Heart left ventricle (tissue), 16 donors: ENCODE results near the gene PRPS2. TPM values are rescaled to one million over a fixed set of nuclear protein-coding genes. Genes with fewer than 3 reads are reported as not detected.

Experiments
- ATAC-seq, 4 donors: fragments of 200-7000 bp; cut with Tn5 transposase; one replicate each; pipeline ENCODE4 v1.9.1; 2020 to 2022; ENCODE audit warnings: moderate library complexity in 4 of 4, mild to moderate bottlenecking in 3 of 4, moderate number of reproducible peaks in 1 of 4
- DNase-seq, 5 donors: peaks; one replicate each; pipeline ENCODE4 v3.0.0-alpha.2; 2020
- H3K27ac ChIP-seq, 12 donors: fragments of 200-600 bp; sonication (generic) in 4 of 12; one replicate each; pipeline versions ENCODE4 v1.5.0 to v1.8.0; 2016 to 2022; ENCODE audit warnings: mild to moderate bottlenecking in 2 of 12
- H3K27me3 ChIP-seq, 9 donors: fragments of 200-600 bp; sonication (generic) in 2 of 9; one replicate each; pipeline versions ENCODE4 v1.5.1 to v1.8.0; 2016 to 2022; ENCODE audit warnings: mild to moderate bottlenecking in 3 of 9
- H3K36me3 ChIP-seq, 9 donors: fragments of 200-600 bp; sonication (generic) in 2 of 9; one replicate each; pipeline versions ENCODE4 v1.5.0 to v1.8.0; 2018 to 2022; ENCODE audit warnings: mild to moderate bottlenecking in 2 of 9
- H3K4me1 ChIP-seq, 12 donors: fragments of 200-600 bp; sonication (generic) in 4 of 12; one replicate each; pipeline versions ENCODE4 v1.5.0 to v1.8.0; 2016 to 2022; ENCODE audit warnings: mild to moderate bottlenecking in 3 of 12
- H3K4me3 ChIP-seq, 12 donors: fragments of 200-600 bp; sonication (generic) in 4 of 12; one replicate each; pipeline versions ENCODE4 v1.5.0 to v1.8.0; 2017 to 2022; ENCODE audit warnings: mild to moderate bottlenecking in 9 of 12, moderate library complexity in 4 of 12
- H3K9me3 ChIP-seq, 12 donors: fragments of 200-600 bp; sonication (generic) in 4 of 12; one replicate each; pipeline versions ENCODE4 v1.5.0 to v1.8.0; 2016 to 2022; ENCODE audit warnings: mild to moderate bottlenecking in 1 of 12
- CTCF ChIP-seq, 12 donors: fragments of 200-600 bp; sonication (generic) in 4 of 12; IDR thresholded peaks; one replicate each; pipeline versions ENCODE4 v1.5.0 to v1.8.0; 2018 to 2022; ENCODE audit warnings: antibody characterized with exemption in 12 of 12, mild to moderate bottlenecking in 5 of 12
- POLR2A ChIP-seq, 2 donors: fragments of 450-650 bp; IDR thresholded peaks; one replicate each; pipeline ENCODE4 v1.6.1; 2017; ENCODE audit warnings: antibody characterized with exemption in 2 of 2, mild to moderate bottlenecking in 2 of 2, moderate library complexity in 2 of 2
- WGBS, 4 donors: extraction: QIAGEN DNeasy Blood & Tissue Kit in 2 of 4; methylation state at CpG; one replicate each; pipeline versions ENCODE4 v1.1.5 to v1.1.7; 2013 to 2018; 5-methylcytosine and 5-hydroxymethylcytosine counted together
- intact Hi-C, 10 donors: fragments of 100-400 bp; cut with DNase I; formaldehyde crosslinking; loops; one replicate each; pipeline versions ENCODE4 v1.11.1 to v1.14.2; 2022
- polyA plus RNA-seq, 2 donors: library from polyadenylated mRNA; stranded (reverse); fragments of 200-250 nt; gene quantifications; one replicate each; pipeline ENCODE4 v1.2.3, GENCODE V29; 2013
- total RNA-seq, 9 donors: library from RNA; depleted of rRNA in 2 of 9; stranded (reverse); fragments of >200 nt in 2 of 9; fragmentation: NEBNext Ultra II Directional in 3 of 9; extraction: Animal tissue kit (Norgen Biotek cat#: 25700) in 3 of 9; gene quantifications; one replicate each; pipeline versions ENCODE4 v1.1.0 to v1.2.4, GENCODE V29; 2016 to 2023
- donor health status: ischemic (EF 13 %, LVEDD 7.1; RV severe dilation, severe dysfunction).
- donor health status: healthy with polysubstance abuse.
- donor health status: DM: no; HTN: yes; CAD: no.
- donor health status: DM: no; HTN: no; CAD: no.
- donor health status: ischemic (EF 25% LVEDD 6.9; RV normal size, moderate dysfunction).
- donor health status: ischemic (EF 25% LVEDD 5.7; RV mildly dilated, moderate dysfunction).
- donor health status: healthy.
- donor health status: DM: yes; HTN: yes; CAD: no.
- donor health status: ischemic (EF 35%, LVEDD 5.7; RV mildly dilated, moderate dysfunction).
- donor health status: nonischemic (EF 11% LVEDD 7.7; RV severe dilation, severe dysfunction).
- donor health status: DM: yes; HTN: yes; CAD: no.
- donor health status: PGD.
- donor health status: ischemic (EF 29% LVEDD 5.4; RV normal size, mild dysfunction).
- donor health status: nonischemic (EF 23%, LVEDD 6.1; RV moderate dilation, normal function).

PRPS2 gene
- total and polyA plus RNA-seq, 11 donors, result 1.7 to 21.9 (median 3.6) TPM

GRCh38 chrX:12825801-12826200 lies 34.6 kb downstream of the PRPS2 start:
- Histone ChIP-seq H3K27me3 (peaks cover 0 to 24% (median 0%) of the 10 kb centered on the region in 9 donors), H3K9me3 (no peaks in the 10 kb centered on the region), H3K4me1 (no peaks in the 10 kb centered on the region), H3K36me3 (peaks cover 0 to 18% (median 0%) of the 10 kb centered on the region in 9 donors), H3K27ac (no peak overlapping the region), H3K4me3 (no peak overlapping the region)
- intact Hi-C loops, result no loop called here
- DNase-seq, result no peak
- no peak for ATAC-seq
- no peak for TF ChIP-seq POLR2A (IDR thresholded peaks at IDR 0.05)
- no peak for TF ChIP-seq CTCF (IDR thresholded peaks at IDR 0.05)
- 71 to 82% (median 78%) methylated on average over 8 of the region's 8 CpGs for WGBS, 4 donors

DNA sequence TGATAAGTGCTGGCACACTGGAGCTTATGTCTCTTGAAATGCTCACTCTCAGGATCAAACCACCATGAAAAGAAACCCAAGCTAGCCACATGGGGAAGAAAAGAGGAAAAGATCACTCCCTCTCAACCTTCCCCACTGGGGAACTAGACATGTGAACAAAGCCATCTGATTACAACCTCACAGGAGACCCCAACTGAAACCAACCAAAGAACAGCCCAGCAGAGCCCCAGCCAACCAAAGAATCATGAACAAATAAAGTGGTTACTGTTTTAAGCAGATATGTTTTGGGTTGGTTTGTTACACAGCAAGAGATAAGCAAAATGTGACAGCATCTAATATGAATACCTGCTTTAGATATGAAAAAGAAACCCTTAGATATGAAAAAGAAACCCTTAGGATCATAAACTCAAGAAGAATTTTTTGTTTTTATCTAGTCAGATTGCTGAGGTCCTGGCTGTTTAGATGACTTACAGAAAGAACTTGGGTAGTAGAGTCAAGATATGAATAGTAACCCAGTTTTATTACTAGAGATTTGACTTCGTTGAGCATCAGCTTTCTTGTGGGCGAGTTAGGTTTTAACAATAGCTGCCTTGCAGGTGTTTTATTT lies 52.0 kb downstream of the PRPS2 start:
- DNase-seq (no peak), ATAC-seq (no peak)
- Histone ChIP-seq H3K27ac (no peak overlapping the region), H3K4me1 (no peaks in the 10 kb centered on the region), H3K9me3 (peaks cover 0 to 4% (median 0%) of the 10 kb centered on the region in 12 donors), H3K4me3 (no peak overlapping the region), H3K27me3 (peaks cover 0 to 28% (median 0%) of the 10 kb centered on the region in 9 donors), H3K36me3 (no peaks in the 10 kb centered on the region)
- WGBS, 4 donors, result 65 to 79% (median 72%) methylated on average over 2 of the region's 2 CpGs
- intact Hi-C loops, result no loop called here
- TF ChIP-seq CTCF (IDR thresholded peaks at IDR 0.05), result no peak
- TF ChIP-seq POLR2A (IDR thresholded peaks at IDR 0.05), result no peak

GRCh38 chrX:12843668-12844279 lies 52.6 kb downstream of the PRPS2 start:
- TF ChIP-seq CTCF (IDR thresholded peaks at IDR 0.05) (no peak), POLR2A (IDR thresholded peaks at IDR 0.05) (no peak)
- H3K27ac ChIP-seq, result no peak overlapping the region
- H3K27me3 ChIP-seq, result peaks cover 0 to 26% (median 0%) of the 10 kb centered on the region in 9 donors
- intact Hi-C loops, result no loop called here
- H3K4me1 ChIP-seq, result no peaks in the 10 kb centered on the region
- ATAC-seq, result no peak
- no peak overlapping the region for H3K4me3 ChIP-seq
- no peaks in the 10 kb centered on the region for H3K36me3 ChIP-seq
- no peak for DNase-seq
- 44 to 54% (median 54%) methylated on average over 6 of the region's 6 CpGs for WGBS, 4 donors
- H3K9me3 ChIP-seq, result peaks cover 0 to 2% (median 0%) of the 10 kb centered on the region in 12 donors

DNA sequence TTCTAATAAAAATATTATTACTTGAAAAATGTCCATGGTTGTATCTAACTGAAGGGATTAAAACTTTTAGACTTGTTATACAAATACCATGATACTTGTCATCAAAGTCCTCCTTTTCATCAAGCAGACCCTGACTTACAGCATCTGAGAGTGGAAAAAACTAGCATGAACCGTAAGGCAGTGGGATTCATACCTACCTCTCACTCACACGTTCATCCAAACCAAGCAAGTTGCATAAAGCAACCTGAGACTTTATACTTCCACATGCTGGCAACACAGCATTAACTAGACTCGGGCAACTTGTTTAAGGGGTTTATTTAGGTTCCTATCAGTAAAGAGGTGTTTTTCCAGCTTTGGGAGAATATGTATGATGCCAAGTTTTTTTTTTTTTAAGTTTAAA lies 53.1 kb downstream of the PRPS2 start:
- Histone ChIP-seq H3K4me3 (no peak overlapping the region), H3K4me1 (no peaks in the 10 kb centered on the region), H3K27me3 (peaks cover 0 to 23% (median 0%) of the 10 kb centered on the region in 9 donors), H3K27ac (no peak overlapping the region), H3K9me3 (no peaks in the 10 kb centered on the region), H3K36me3 (no peaks in the 10 kb centered on the region)
- intact Hi-C loops, result no loop called here
- 56 to 71% (median 59%) methylated on average over 3 of the region's 3 CpGs for WGBS, 4 donors
- no peak for TF ChIP-seq POLR2A (IDR thresholded peaks at IDR 0.05)
- no peak for TF ChIP-seq CTCF (IDR thresholded peaks at IDR 0.05)
- DNase-seq (no peak), ATAC-seq (no peak)
